GM18517 (cell line): Measurements from ENCODE around the gene CELSR3.

Source experiments
- ATAC-seq: cut with Tn5 transposase; IDR thresholded peaks from one replicate; pipeline ENCODE4 v1.9.1; 2021; ENCODE audit warnings: mild to moderate bottlenecking, moderate library complexity; ENCODE audit not compliant: unreplicated experiment

The CELSR3 gene

DNA sequence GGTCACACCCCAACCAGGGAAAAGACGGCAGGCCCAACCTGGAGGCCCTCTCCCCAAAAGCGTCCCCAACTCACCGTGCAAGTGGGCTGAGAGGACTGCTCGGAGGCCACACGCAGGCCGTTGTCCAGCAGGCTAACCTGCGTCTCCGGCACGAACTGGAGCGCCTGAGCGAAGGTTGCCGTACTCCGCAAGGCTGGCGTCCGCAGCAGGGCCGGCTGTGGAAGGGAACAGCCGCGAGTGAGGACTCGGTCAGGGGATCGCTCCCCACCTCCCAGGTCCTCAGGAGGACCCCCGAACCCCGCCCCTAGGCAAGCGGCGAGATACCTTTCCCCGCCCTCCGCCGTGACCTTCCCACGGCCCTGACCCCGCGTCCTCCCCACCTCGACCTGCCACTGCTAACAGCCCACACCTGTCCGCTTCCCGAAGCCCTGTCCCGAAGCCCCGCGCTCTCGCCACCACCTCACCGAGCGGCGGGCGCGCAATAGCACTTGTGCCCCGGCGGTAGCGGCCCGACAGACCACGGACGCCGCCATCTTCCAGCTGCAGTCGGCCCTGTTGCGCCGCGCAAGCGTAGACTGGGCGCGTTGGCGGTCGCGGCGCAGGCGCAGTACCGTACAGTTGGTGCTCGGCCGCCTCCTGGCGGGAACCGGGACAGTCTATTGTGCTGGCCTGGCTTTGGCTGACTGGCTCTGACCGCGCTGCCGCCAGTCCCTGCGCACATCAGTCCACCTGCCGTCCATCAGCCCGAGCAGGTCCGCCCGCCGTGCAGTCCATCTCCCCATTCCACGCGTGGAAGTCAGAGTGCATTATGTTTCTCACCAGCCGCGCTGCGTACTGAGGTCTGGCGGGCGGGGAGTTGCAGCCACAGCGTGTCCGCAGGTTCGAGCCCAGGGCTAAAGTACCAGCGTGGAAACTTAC is 53.3 kb downstream of the CELSR3 start, which contains the start of gene UQCRC1:
TSS of gene UQCRC1 (minus strand) at position 559 of the 918 bp plus-strand sequence. CDS start at position 533, 26 bp downstream.
- peak; percentile 91 for ATAC-seq

DNA sequence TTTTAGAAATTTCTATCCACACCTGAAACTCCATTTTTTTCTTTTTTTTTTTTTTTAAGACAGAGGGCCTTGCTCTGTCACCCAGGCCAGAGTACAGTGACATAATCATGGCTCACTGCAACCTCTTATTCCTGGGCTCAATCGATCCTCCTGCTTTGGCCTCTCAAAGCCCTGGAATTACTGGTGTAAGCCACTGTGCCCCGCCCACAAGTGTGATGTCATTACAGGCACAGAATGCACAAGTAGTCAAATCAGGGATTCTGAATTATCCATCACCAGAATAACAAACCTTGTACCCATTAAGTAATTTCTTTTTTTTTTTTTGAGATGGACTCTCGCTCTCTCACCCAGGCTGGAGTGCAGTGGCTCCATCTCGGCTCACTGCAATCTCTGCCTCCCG is 55.2 kb downstream of the CELSR3 start:
- ATAC-seq, result no peak

DNA sequence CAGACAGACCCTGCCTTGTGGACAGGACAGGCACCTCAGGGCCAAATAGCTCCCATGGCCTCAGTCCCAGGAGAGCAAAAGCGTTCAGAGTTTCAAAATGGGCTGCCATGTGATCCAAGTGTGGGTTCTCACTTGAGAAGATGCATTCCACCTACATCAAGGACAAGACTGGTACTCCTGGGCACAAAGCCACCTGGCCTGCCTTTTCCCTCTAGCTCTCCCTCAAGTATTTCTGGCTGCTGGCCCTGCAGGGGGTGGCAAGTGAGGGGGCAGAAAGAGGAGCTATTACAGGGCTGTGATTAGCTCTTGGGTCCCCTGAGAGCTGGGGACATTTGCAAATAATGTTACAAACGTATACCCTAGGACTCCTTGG is 61.1 kb downstream of the CELSR3 start:
- no peak for ATAC-seq

DNA sequence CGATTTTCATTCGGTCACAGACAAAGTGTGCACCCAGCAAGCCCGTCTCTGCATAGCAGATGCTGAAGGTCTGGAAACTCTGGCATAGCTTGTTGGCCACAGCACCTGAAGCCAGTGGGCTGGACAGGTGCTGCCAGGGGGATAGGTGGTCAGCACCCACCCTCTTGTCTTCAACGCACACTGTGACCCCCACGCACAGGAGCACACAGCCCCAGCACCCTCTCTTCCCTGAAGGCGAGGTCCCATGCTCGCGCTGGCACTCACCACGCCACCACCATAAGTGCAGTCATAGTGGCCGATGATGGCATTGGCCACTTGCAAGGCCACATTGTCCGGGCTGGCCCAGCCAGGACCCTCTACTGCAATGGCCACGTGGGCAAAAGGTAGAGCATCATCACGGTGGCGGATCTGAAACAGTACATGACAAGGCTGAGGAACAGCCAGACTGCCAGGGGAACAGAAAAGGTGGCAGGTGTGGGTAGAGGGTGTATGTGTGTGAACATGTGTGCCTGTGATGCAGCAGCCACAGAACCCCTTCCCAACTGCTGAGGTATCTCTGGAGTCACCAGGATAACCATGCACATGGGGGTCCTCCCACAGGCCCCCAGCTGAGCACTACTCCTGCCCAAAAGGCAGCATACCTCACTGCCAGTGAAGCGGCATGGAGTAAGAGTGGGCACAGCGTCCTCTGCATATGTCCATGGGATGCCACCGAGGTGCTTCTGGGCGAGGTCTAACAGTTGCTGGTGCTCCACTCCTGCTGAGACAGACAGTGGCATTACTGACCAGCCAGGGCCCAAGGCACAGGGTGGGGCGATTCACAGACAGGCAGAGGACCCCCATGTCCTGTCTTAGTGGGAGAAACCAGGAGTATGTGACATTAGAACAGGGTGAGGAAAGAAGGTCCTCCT is 61.7 kb downstream of the CELSR3 start:
- no peak for ATAC-seq

DNA sequence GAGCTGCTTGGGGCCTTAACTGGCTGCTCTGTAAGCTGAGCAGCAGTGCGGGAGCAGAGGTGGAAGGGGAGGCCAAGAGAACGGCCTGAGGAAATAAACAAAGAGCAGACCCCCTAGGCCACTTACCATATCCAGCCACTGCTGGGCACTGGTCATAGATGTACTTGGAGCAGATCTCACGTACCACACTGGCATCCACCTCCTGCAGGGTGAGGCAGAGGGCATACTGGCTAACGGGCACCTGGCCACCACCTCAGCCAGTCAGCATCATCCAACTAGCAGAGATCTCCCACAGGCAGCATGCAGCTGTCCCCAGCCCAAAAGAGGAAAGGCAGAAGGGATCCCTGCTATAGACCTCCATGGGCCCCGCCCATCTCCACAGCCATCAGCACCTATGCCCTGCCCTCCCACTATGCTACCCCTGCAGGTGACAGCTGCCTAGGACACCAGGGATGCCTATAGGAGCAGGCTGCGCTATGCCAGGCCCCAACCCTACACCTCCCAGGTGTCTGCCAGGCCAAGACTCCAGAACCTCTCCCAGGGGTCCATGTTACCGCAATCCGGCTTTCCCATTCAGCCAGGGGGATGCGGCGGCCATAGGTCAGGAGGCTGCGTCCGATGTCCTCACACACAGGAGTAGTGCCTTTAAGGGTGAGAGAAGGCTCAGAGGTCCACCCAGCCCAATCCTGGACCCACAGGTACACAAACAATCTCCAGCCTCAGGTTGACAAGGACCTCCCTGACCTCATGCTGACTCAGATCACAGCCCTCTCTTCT is 63.0 kb downstream of the CELSR3 start:
- ATAC-seq, result no peak

DNA sequence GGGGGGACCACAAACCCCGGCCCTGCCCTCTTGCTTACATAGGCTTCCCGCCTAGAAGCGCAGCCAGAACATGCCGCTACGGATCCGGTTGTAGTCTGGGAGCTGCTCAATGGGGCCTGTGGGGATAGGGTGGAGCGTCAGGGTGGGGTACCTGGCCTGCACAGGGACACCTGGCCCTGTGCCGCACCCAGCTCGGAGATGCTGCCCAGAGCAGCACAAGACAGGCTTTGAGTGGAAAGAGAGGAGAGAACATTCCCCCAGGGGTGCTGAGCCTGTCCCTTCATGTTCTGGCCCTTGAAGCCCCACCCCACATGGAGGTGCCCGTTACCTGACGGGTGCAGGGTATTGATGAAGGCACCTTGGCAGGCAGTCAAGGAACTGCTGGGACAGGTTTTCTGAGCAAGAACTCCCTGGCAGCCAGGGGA is 63.6 kb downstream of the CELSR3 start:
- no peak for ATAC-seq

DNA sequence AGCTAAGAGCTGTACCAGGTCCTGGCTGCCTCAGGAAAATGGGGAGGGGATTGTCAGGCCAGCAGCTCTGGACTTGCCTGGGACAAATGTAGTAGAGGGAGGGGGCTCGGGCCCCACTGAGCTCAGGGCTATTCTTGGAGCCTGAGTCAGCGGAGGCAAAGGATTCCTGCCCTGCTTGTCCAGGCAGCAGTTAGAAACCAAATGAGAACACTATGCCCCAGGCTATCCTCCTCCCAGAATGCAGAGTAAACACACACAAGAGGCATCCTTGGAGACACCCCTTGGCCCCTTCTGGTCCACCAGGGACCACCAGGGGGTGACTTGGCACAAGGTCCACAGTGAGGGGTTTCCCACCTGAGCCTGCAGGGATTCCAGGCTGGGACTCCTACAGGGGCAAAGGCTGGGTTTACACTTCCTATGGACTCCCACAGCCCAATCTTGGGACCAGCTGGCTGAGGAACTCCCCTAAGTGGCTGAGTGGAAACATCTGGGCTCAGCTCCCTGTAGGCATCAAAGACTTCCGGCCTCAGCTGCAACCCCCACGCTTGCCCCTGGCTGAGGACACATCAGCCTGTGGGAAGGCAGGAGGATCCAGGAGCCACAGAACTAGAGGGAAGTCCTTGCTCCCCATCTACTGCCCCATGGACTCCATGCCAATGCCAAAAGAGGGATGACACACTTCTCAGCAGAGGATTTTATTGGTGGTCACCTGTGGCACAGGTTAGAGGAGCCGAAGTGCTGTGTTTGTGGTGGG is 64.2 kb downstream of the CELSR3 start:
- ATAC-seq, result no peak

DNA sequence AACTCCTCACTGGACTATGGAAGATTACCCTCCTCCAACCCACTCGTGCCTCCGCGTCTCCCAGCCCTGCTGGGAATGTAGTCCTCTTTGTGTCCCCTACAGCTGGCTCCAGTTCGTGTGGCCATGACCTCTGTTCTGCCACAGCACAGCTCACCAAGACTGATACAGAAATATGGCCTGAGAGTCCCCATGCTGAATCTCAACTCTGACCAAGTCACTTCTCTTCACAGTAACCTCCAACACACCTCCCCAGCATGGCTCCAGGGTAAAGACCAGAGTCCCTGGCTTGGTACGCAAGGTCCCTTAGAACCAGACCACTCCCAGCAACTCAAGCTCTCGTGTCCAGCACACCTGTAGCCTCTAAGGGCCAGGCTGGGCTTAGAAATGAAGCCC is 65.3 kb downstream of the CELSR3 start:
- no peak for ATAC-seq

DNA sequence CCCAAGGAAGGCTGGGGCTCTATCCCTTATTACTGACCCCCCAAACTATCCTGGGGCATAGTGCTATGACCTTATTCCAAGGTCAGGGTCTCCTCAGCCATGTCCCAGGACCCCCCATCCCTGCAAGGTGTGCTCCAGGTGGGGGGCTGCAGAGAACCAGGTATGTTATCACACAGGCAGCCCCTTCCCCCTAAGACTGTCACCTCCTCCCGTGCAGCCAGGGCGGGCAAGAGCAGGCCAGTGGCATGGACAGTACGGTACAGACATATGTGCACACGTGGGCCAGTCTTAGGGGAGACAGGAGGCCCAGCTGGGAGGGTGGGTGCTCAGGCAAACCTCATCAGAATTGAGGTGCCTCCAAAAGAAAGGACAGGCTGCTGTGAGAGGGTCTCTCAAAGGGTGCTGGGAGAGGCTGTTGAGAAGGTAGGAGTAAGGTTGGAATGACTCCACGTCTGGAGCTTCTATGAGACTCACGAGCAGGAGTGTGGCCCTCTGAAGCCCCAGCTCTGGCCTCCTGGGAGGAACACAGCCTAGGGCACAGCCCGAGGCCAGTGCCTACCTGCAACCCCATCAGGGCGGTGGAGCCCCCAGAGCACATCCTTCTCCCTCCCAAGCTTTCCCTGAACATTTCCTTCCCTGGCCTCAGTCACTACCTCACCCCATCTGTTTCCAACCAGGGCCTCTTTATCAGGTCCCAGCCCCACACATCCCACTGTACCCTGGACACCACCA is 65.8 kb downstream of the CELSR3 start:
- no peak for ATAC-seq

DNA sequence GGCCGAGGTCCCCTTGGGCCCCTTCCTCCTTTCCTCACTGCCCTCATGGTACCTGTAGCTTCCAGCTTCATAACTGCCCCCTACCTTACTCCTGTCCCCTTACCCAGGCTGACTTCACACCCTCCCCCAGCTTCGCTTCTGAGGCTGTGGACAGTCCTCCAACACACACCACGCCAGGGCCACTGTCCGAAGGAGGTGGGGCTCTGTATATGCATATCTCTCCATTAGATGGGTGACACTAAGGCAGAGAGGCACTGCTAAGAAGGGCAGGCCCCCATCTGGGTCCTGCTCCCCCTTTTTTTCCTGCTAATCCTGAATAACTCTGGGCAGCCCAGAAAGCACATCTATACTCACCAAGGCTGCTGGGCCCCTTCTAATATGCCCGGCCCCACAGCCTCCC is 66.5 kb downstream of the CELSR3 start:
- no peak for ATAC-seq

DNA sequence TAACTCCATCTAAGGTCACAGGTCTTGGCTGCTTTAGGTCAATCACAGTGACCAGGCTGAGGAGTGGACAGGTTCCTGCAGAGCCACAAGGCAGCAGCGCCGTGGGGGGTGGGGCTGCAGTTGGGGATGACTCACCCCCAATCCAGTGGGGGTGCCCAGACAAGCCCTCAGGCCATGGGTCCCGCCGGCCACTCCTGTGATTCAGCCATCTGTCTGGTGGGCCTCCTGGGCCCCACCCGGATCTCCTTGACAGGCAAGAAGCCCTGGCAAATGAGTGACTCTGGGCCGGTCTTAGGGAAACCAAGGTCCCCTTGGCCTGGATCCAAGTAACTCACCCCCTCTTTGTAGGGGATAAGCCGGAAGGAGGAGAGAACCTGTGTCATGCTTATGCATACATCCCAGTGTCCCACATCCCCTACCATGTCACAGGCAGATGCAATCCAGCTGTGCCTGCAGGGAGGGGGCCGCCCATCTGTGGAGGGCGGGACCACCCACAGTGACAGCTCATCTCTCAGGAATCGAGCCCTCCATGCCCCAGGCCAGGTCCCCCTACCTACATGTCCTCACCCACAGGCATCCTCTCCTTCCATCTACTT is 67.1 kb downstream of the CELSR3 start:
- no peak for ATAC-seq

DNA sequence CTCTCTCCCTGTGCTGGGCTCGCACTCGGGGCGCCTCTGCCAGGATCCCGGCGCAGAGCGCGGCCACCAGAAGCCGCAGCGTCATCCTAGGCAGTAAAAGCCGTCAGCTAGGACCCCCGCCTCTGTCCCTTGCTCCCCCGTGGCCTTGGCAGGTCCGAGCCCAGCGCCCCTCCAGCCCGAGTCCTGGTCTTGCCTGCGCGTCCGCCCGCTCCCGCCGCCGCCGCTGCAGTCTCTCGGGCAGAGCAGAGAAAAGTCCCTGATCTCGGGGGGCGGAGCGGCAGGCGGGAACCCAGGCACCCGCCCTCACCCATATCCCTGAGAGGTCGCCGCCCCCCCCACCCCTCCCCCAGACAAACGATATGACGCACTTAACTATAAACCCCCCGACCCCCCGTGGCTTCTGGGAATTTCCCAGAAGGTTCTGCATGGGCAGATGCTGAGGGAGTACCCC is 67.6 kb downstream of the CELSR3 start, which contains the start of gene COL7A1:
TSS of gene COL7A1 (minus strand) at position 255 of the 451 bp plus-strand sequence. CDS start at position 85, 170 bp downstream.
- no peak for ATAC-seq

DNA sequence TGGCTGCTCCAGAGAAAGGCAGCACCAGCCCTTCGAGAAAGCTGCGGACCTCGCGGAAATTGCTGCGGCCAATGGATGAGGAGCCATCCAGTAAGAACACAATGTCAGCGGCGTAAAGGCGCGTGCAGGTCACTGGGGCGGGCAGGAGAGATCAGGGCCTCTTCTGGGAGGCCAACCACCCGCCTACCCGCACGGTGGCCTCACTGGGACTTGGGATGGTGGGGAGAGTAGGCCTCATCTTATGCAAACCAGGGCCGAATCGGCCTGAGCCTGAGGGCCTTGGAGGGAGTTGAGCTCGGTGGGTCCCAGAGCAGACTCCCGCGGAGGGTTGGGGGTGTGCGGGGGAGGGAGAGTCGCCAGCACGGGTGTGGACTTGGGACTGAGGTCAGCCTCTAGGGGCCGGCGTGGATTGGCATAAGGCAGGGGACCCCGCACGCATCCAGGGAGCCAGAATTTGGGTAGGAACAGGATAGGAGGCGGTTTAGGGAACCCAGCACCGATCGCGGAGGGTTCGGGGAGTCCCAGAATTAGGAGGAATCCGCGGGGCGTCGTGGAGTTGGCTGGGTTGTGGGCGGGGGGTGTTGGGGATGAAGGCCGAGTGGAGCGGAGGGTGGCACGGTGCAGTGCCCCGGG is 68.2 kb downstream of the CELSR3 start:
- no peak for ATAC-seq

DNA sequence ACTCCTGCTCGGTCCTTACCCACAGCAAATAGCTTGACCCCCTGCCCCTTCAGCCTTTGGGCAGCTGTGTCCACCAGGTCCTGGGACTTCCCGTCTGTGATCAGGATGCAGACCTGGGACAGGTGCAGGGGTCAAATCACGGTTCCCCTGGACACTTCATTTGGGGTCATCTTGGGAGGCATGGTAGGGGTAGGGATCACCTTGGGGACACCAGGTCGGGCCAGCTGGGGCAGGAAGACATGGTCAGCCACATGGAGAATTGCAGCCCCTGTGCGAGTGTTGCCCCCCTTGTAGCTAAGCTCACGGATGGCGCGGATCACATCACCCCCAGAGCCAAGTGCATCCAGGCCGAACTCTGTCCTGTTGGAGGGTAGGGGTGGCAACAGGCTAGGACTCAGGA is 69.3 kb downstream of the CELSR3 start:
- ATAC-seq, result no peak

DNA sequence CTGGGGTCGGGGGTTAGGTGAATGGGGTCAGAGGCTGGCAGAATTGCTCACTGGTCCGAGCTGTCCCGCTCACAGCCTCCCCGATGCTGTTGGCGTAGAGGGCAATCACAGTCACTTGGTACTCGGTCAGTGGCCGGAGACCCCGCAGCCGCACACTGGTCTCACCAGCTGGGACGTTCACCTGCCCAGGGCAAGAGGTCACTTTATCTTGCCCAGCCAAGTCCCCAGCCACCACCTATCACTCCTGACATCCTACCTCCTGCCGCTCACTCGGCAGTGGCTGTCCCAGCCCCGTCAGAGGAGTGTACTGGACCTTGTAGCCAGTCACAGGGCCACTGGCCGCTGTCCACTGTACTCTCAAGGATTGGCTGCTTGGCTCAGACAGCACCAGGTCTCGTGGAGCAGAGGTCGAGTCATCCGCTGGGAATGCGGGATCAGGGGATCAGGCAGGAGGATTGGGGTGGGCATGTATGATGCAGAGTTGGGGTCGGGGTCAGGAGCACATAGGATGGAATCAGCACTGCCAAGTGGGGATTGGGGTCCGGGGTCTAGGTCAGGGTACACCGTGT is 70.1 kb downstream of the CELSR3 start:
- ATAC-seq, result no peak

DNA sequence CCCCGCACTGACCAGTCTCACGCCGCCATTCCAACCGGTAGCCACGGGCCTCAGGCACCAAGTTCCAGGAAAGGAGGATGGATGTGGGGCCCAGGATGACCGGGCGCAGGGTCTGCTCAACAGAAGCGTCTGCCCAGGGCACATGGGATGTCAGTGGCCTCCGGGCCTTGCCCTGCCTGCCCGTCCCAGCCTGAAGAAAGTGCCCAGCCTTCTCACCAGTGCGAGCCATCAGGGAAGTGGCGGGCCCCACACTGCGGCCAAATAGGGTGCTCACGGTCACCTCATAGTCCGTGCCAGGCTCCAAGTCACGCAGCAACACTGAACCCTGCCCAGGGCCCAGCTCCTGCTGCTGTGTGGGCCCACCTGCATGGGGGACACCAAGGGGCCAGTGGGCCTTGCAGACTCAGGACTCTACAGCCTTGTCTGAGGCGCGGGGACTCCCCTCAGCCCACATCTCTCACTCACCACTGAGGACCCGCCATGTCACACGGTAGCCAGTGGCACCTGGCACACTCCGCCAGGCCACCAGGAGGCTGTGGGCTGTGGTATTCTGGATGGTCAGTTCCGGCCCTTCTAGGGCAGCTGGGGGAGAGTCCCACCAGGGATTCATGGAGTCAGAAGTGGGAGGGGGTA is 70.7 kb downstream of the CELSR3 start:
- no peak for ATAC-seq

DNA sequence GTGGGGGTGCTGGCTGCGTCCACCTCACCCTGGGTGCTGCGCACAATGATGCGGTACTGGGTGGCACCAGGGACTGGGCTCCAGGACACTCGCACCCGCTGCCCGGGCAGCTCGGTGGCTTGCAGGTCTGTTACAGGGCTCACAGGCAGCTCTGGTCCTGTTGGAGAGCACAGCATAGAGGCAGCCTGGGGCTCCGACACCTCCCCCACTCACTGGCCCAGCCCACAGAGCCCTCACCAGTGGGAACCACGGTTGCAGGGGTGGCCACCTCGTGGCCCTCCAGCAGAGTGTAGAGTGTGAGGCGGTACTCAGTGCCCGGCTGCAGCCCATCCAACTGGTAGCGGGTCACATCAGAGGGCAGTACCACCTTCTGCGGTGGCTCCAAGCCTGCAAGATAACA is 71.2 kb downstream of the CELSR3 start:
- ATAC-seq, result no peak

DNA sequence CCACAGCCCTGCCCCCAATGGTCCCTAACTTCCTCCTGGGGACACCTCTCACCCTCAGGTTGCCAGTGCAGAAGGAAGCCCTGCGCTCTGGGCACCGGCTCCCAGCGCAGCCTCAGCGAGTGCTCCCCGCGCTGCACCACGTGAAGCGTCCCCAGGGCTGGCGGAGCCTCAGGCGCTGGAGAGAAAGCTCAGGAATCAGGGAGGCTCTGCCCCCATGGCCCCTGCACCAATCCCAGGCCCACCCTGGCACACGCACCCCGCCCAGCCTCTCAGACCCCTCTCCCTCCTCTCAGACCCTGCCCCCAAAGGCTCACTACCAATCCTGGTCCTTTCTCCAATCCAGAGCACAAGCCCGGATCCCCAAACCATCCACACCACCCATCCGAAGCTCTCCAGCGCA is 74.5 kb downstream of the CELSR3 start:
- no peak for ATAC-seq
